CD4-positive, alpha-beta T cell treated with Interleukin-6 at 100 ng/mL for 8 hours (primary cell): Measurements from ENCODE around the gene SPATA13.
"Not testable (repeated sequence)": the region's sequence is repeated elsewhere in the genome, so short reads cannot be mapped to it uniquely, and the experiment has no call there.

ENCODE experiments used
- DNase-seq: peaks from one replicate; pipeline ENCODE4 v3.0.0-alpha.2; 2020; ENCODE audit warnings: mixed read lengths, low spot score

Gene SPATA13

GRCh38 chr13:24318878-24319277 is 158.4 kb downstream of the SPATA13 start:
- not testable (repeated sequence) for DNase-seq

GRCh38 chr13:24319641-24320040 is 159.1 kb downstream of the SPATA13 start:
- not testable (repeated sequence) for DNase-seq

- not testable (repeated sequence) for DNase-seq
These were observed 160.9 kb downstream of the SPATA13 start for GRCh38 chr13:24321416-24321815.

GRCh38 chr13:24322470-24322869 is 161.9 kb downstream of the SPATA13 start:
- not testable (repeated sequence) for DNase-seq

- DNase-seq, result no peak
These were observed 162.7 kb downstream of the SPATA13 start for GRCh38 chr13:24323036-24323738.

GRCh38 chr13:24323739-24324075 is 163.2 kb downstream of the SPATA13 start:
- DNase-seq, result no peak

GRCh38 chr13:24327598-24327997 is 167.1 kb downstream of the SPATA13 start:
- not testable (repeated sequence) for DNase-seq

- no peak for DNase-seq
These were observed 167.6 kb downstream of the SPATA13 start for GRCh38 chr13:24328145-24328544.

- DNase-seq, result no peak
These were observed 178.2 kb downstream of the SPATA13 start for GRCh38 chr13:24338721-24339120.

GRCh38 chr13:24339937-24340607 is 179.6 kb downstream of the SPATA13 start:
- DNase-seq, result no peak

- DNase-seq, result no peak
These were observed 180.1 kb downstream of the SPATA13 start for GRCh38 chr13:24340608-24340955.

- no peak for DNase-seq
These were observed 180.9 kb downstream of the SPATA13 start for GRCh38 chr13:24341439-24341838.

- no peak for DNase-seq
These were observed 187.9 kb downstream of the SPATA13 start for GRCh38 chr13:24348385-24348784.

- DNase-seq, result no peak
These were observed 188.4 kb downstream of the SPATA13 start for GRCh38 chr13:24348797-24349515.

GRCh38 chr13:24349778-24350664 is 189.5 kb downstream of the SPATA13 start:
- DNase-seq, result not testable (repeated sequence)

GRCh38 chr13:24351423-24351822 is 190.9 kb downstream of the SPATA13 start:
- DNase-seq, result no peak

GRCh38 chr13:24353736-24354135 is 193.2 kb downstream of the SPATA13 start:
- no peak for DNase-seq

- no peak for DNase-seq
These were observed 194.6 kb downstream of the SPATA13 start for GRCh38 chr13:24355103-24355502.

- DNase-seq, result no peak
These were observed 195.8 kb downstream of the SPATA13 start for GRCh38 chr13:24356270-24356669.
